ENCODE results near the gene HSD3B2.

GRCh38 chr1:119422631-119423030 is 7.7 kb downstream of the HSD3B2 start:
- TF ChIP-seq POLR2A (IDR thresholded peaks at IDR 0.05; ENCODE audit: low read length) (no peak), GATA1 (IDR thresholded peaks at IDR 0.05; ENCODE audit: low read depth, low read length) (no peak)
